ENCODE results near the gene MT1A. TPM values are rescaled to one million over a fixed set of nuclear protein-coding genes. Genes with fewer than 3 reads are reported as not detected.
"Not testable (repeated sequence)": the region's sequence is repeated elsewhere in the genome, so short reads cannot be mapped to it uniquely, and the experiment has no call there.

Gene MT1A
- polyA plus RNA-seq, 5 donors, result 0.58 TPM; not detected in 4

DNA sequence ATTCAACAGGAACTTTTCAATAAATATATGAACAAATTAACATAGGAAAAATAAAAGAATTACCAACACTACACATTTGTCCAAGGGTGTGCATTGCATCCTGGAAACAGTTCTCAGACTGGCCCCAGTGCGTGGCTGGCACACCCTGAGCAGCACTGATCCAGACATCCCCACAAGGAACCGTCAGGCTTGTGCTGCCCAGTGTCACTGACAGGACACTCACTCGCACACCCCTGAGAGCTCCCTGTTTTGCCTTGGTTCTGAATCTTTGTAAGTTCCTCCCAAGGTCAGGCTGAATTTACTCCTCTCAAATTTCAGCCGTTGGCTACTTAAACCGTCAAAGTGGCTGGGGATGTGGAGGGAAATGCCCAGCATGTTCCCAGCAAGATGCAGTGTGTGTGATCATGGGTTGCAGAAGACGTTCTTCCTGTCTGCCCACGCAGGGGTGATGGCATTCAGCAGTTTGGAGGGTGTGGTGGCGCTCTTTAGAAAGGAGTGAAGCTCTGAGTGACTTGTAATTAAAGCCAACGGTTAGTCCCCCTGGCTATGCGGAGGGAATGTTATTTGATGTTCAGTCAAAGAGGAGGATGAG is 28.4 kb upstream of the MT1A start:
- no peak for DNase-seq

DNA sequence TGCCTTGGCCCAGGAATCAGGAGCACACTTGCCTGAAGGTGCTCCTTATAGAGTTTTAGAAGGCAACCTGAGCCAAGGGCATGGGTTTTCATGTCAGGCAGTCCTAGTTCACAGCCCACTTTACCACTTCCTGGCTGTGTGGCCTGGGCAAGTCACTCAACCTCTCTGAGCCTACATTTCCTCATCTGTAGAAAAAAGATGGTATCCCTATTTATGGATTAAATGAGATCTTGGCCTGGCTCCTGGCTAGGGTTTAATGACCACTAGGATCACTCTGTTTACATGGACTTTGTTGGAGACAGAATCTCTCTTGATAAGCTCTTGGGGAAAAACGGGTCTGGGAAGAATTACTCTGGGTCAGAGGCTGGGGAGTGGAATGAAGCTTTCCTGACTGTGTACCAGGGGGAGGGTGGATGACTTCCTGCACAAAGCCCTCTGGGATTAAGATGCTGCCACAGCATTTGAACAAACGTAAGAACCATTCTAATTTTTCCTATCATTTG is 27.8 kb upstream of the MT1A start:
- no peak for DNase-seq

DNA sequence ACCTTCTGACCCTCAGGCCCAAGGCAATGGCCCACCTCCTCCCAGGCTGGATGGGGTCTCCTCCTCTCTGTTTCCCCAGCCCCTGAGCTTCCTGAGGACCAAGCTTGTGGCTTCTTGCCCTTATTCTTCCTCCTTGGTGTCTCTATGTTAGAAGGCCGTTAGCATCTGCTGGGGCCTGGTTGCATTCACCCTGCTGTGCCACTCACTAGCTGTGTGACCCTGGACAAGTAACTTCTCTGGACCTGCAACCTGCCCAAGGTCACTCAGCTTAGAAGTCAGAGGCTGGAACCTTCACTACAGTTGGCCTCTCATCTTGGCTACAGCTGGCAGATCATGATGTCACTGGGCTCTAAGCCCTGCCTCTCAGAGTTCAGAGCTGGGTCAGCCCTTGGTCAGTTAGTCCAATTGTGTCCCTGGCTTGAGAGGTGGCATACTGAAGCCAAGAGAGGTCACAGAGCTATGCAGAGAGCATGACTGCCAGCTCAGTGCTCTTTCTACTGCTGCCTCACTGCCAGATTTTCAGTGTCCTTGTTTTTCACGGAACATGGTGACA is 27.1 kb upstream of the MT1A start:
- DNase-seq, result no peak

DNA sequence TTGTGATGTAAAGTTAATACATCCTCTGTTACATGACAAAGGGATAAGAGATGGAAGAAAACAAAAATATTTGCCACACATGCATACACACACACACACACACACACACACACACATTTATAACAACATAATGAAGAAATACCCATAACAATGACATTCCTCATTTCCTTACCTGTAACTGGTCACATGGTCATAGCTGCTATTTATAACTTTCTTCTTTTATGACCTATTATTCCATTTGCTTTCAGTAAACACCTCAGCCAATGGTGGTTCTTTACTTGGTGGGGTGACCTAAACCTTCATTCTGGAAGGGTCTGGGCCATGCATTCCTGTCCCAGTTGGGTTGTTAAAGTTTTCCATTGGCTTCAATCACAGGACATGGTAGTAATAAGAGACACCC is 24.8 kb upstream of the MT1A start:
- DNase-seq, result no peak

DNA sequence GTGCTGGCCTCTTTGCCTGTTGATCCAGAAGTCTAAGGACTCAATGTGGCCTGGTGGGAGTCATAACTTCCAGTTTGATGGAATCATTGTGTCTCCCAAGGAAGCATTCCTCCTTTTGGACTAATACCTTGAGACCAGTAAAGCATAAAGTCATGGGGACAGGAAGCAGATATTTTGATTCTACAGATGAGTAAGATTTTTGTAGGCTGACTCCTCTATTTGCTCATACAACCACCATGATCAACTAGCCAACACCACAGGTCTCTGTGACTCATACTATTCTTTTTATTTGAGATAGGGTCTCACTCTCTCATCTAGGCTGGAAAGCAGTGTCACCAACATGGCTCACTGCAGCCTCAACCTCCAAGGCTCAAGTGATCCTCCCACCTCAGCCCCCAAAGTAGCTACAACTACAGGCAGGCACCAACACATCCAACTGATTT is 23.9 kb upstream of the MT1A start:
- no peak for DNase-seq

DNA sequence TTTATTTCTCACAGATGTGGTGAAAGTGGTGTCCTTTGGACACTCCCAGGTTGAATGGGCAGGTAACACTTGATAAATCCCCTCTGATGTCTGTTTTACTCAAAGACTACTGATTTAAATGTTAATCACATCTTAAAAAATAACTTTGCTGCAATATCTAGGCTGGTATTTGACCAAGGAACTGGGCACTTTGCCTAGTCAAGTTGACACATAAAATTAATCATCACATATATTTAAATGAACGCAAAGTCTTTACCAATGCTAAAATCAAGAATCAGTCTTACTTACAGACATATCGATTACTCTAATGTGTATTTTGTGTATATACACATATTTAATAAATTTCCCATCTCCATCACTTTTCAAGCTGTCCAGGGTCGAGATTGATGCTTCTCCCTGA is 23.1 kb upstream of the MT1A start:
- no peak for DNase-seq

GRCh38 chr16:56616608-56617211 is 21.8 kb upstream of the MT1A start:
- no peak for DNase-seq

GRCh38 chr16:56617212-56618085 is 21.0 kb upstream of the MT1A start:
- peak; percentile 77 to 84 for DNase-seq

DNA sequence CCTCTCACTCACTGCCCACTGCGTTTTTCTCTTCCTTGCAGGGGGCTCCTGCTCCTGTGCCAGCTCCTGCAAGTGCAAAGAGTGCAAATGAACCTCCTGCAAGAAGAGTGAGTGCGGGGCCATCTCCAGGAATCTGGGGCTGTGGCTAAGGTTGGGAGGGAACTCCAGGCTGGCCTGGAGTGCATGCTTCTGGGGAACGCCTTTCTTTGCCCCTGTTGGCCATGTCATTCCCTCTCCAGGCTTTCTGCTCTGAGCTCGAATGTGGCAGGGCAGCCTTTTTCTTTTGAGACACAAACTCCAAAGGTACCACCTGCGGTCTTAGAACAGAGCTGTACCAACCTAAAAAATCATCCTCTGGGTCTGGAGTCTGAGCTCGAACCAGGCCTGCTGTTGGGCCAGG is 20.3 kb upstream of the MT1A start:
- DNase-seq, result no peak

DNA sequence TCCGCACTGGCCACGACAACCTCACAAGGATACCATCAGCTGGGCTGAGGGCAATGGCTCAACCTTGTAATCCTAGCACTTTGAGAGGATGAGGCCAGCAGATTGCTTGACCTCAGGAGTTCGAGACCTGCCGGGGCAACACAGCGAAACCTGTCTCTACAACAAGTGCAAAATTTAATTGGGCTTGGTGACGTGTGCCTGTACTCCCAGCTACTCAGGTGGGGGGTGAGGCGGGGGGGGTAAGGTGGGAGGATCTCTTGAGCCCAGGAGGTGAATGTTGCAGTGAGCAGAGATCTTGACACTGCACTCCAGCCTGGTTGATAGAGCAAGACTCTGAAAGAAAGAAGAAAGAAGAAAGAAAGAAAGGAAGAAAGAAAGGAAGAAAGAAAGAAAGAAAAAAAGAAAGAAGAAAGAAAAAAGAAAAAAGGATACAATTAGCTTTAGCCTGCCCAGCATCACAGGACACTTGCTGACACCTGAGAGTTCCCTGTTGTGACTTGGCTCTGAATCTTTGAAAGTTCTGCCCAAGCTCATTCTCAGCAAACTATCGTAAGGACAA is 18.0 kb upstream of the MT1A start:
- DNase-seq, result no peak

GRCh38 chr16:56621665-56622445 is 16.6 kb upstream of the MT1A start:
- DNase-seq, result not testable (repeated sequence)

- not testable (repeated sequence) for DNase-seq
Measured at GRCh38 chr16:56623184-56623583, 15.3 kb upstream of the MT1A start.

- no peak for DNase-seq
Measured at GRCh38 chr16:56623637-56624036, 14.8 kb upstream of the MT1A start.

DNA sequence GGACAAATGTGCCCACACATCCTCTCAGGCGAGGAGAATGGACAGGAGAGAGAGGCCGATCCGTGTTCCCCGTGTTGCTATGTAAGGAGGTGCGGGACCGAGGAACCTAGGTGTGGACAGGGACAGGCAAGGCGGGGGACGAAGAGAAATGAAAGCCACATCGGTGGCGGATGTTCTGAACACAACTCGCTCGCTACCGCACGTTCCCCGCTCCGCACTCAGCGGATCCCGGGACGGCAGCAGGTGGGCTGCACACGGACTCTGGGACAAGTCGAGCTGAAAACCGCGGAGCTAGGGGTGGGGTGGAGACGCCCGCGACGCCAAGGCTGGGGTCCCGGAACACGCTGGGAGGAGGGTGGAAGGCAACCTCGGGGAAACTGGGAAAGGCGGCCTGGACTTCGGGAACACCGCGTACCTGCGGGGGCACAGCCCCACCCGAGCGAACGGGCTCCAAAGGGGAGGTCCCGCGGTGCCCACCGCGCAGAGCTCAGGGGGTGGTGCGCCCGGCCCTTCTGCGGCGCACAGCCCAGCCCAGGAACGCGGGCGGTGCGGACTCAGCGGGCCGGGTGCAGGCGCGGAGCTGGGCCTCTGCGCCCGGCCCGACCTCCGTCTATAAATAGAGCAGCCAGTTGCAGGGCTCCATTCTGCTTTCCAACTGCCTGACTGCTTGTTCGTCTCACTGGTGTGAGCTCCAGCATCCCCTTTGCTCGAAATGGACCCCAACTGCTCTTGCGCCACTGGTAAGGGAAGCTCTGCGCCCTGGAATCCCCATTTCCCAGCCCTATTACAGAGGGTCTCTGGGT is 13.1 kb upstream of the MT1A start, which contains the start of gene MT1E:
Gene MT1E (plus strand): TSS at position 642 of the 803 bp plus-strand sequence. CDS start 71 bp downstream, at position 713.
- no peak for DNase-seq

DNA sequence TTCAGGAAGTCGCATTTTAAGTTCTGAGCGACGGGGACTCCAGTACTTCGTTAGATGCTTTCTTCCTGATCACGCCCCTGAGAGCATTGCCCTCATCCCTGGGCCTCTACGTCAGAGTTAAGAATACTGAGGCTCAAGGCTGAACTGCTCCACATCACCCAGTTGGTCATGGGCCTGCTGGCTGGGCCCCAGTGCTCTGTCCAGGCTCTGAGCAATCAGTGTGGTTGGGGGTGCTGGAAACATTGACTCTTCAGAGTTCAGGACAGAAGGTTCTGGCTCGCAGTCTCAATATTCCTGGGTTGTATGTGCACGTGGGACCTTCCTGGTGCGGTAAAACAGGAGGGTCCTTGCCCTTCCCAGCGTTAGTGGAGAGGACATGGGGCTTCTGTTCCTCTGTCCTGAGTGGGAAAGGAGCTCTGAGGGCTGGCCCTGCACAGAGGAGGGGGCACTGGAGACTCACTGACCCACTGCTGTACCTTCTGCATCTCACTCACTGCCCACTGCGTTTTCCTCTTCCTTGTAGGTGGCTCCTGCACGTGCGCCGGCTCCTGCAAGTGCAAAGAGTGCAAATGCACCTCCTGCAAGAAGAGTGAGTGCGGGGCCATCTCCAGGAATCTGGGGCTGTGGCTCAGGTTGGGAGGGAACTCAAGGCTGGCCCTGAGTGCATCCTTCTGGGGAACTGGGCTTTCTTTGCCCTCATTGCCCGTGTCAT is 12.4 kb upstream of the MT1A start:
- no peak for DNase-seq

GRCh38 chr16:56626685-56627084 is 11.8 kb upstream of the MT1A start:
- DNase-seq, result no peak

GRCh38 chr16:56628486-56629350 is 9.7 kb upstream of the MT1A start:
- DNase-seq, result no peak

DNA sequence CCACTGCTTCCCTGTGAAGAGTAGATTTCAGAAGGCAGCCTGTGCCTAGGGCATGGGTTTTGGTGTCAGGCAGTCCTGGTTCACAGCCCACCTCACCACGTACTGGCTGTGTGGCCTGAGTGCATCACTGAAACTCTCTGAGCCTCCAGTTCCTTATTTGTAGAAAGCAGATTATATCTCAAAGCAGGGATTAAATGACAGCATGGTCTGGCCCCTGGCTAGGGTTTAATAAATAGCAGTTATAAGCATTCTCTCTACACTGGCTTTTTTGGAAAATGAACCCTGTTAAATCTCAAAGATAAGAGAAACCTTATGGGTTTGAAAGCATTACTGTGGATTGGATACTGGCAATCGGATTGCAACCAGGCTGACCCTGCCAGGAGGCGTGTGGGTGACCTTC is 8.9 kb upstream of the MT1A start:
- DNase-seq, result no peak

- DNase-seq, result no peak
Measured at GRCh38 chr16:56630134-56630533, 8.3 kb upstream of the MT1A start.

Data from right lung (tissue), 5 donors.